Panc1 (cell line): Measurements from ENCODE around the gene GABPB1. TPM values are rescaled to one million over a fixed set of nuclear protein-coding genes. Genes with fewer than 3 reads are reported as not detected.

Experiments used
- ATAC-seq: fragments of 200-7000 bp; cut with Tn5 transposase; 2 replicates; pipeline ENCODE4 v1.9.1; 2020; ENCODE audit warnings: mild to moderate bottlenecking, moderate library complexity
- BruUV-seq: library from RNA; stranded (reverse); fragments of 400-500 nt; replicated peaks from 2 replicates; lab custom pipeline; 2021; lab: Mats Ljungman, UMichigan
- CTCF ChIA-PET: fragments of 300-600 bp; sonication (Branson Sonifier 250); formaldehyde crosslinking; loops from one replicate; lab custom pipeline; 2022; ENCODE audit warnings: antibody characterized with exemption; lab: Charles Lee
- POLR2A ChIA-PET: fragments of 300-600 bp; sonication (Branson Sonifier 250); formaldehyde crosslinking; loops from one replicate; lab custom pipeline; 2022; ENCODE audit warnings: antibody characterized with exemption; lab: Charles Lee
- DNase-seq: peaks from one replicate; pipeline ENCODE4 v3.0.0-alpha.2; 2010; ENCODE audit warnings: low read depth, low spot score
- H3K27ac ChIP-seq: 2 replicates; pipeline ENCODE4 v1.5.1; 2011; ENCODE audit warnings: mild to moderate bottlenecking, low read length, inconsistent platforms
- H3K27me3 ChIP-seq: fragments of 200-500 bp; sonication (Bioruptor generic); 2 replicates; pipeline ENCODE4 v1.6.0; 2014; ENCODE audit warnings: low read length, inconsistent platforms; ENCODE audit not compliant: control insufficient read depth, insufficient read depth
- H3K36me3 ChIP-seq: fragments of 200-500 bp; sonication (Bioruptor generic); 2 replicates; pipeline ENCODE4 v1.5.1; 2014; ENCODE audit warnings: inconsistent platforms, mild to moderate bottlenecking, low read length, moderate library complexity; ENCODE audit not compliant: control insufficient read depth, insufficient read depth
- H3K4me1 ChIP-seq: 2 replicates; pipeline ENCODE4 v1.5.1; 2011; ENCODE audit warnings: inconsistent platforms, mild to moderate bottlenecking, low read length, moderate library complexity; ENCODE audit not compliant: control insufficient read depth, insufficient read depth
- H3K4me3 ChIP-seq, 2 experiments: 2 replicates each; pipeline ENCODE4 v1.5.1; 2011 to 2012; ENCODE audit warnings: low read depth in 2 of 2, low read length in 2 of 2, mild to moderate bottlenecking in 2 of 2, inconsistent platforms in 1 of 2, moderate library complexity in 1 of 2
- H3K9me3 ChIP-seq: fragments of 200-500 bp; sonication (Bioruptor generic); 2 replicates; pipeline ENCODE4 v1.5.1; 2014; ENCODE audit warnings: low read depth, mild to moderate bottlenecking, inconsistent platforms, low read length, moderate library complexity; ENCODE audit not compliant: control insufficient read depth, insufficient read depth
- POLR2AphosphoS5 ChIP-seq: IDR thresholded peaks from 2 replicates; pipeline ENCODE4 v1.6.1; 2012; ENCODE audit warnings: mild to moderate bottlenecking, low read depth, low read length, moderate library complexity
- SIN3A ChIP-seq: IDR thresholded peaks from 2 replicates; pipeline ENCODE4 v1.6.1; 2012; ENCODE audit warnings: low read depth, mild to moderate bottlenecking, low read length, moderate library complexity, borderline replicate concordance; ENCODE audit not compliant: insufficient read depth
- TCF7L2 ChIP-seq: IDR thresholded peaks from 2 replicates; pipeline ENCODE4 v1.6.1; 2011; ENCODE audit warnings: mild to moderate bottlenecking, low read depth, low read length, inconsistent platforms
- in situ Hi-C: cut with HindIII; loops from 2 replicates; pipeline ENCODE4 v1.10.0; 2016; ENCODE audit warnings: low sequenced_read_pairs, low pct_unique_long_range_greater_than_20kb
- intact Hi-C: fragments of 100-400 bp; cut with micrococcal nuclease; formaldehyde crosslinking; loops from one replicate; pipeline ENCODE4 v1.10.0; 2022; ENCODE audit not compliant: unreplicated experiment
- total RNA-seq: library from RNA; stranded (reverse); gene quantifications from one replicate; pipeline ENCODE4 v1.2.1, GENCODE V29; 2021; ENCODE audit not compliant: unreplicated experiment
- TF ChIP-seq, protein P1 (sequence below), 2 experiments: IDR thresholded peaks; 2 replicates each; pipeline ENCODE4 v1.6.1; 2011 to 2012; ENCODE audit warnings: low read depth in 2 of 2, control low read depth in 1 of 2, low read length in 1 of 2, mild to moderate bottlenecking in 1 of 2, moderate library complexity in 1 of 2; ENCODE audit not compliant: insufficient read depth in 1 of 2
- TF ChIP-seq, protein P2 (sequence below): fragments of 450-650 bp; IDR thresholded peaks from 2 replicates; pipeline ENCODE4 v1.5.1; 2017; ENCODE audit warnings: mild to moderate bottlenecking

Gene GABPB1
- total RNA-seq, 1 experiment from 2014 or later = 20.0 TPM

GRCh38 chr15:50249704-50250103 lies 105.3 kb downstream of the GABPB1 start:
- Histone ChIP-seq H3K4me3 (no peak overlapping the region), H3K27ac (no peak overlapping the region), H3K27me3 (peaks cover 3% of the 10 kb centered on the region; the same call in 1 of the 2 replicates), H3K36me3 (no peaks in the 10 kb centered on the region), H3K9me3 (no peaks in the 10 kb centered on the region), H3K4me1 (no peaks in the 10 kb centered on the region)
- CTCF ChIA-PET = interaction anchor here (0.6 kb wide), 1 partner anchor 20 kb away, joined by 7 read pairs; no protein-coding TSS in a partner anchor
- ATAC-seq (no peak), DNase-seq (no peak)
- intact Hi-C loops = no loop called here
- BruUV-seq = no TSS peak
- in situ Hi-C loops = no loop called here
- no peak for TF ChIP-seq SIN3A
- no peak for TF ChIP-seq TCF7L2
- TF ChIP-seq, protein P1, sequence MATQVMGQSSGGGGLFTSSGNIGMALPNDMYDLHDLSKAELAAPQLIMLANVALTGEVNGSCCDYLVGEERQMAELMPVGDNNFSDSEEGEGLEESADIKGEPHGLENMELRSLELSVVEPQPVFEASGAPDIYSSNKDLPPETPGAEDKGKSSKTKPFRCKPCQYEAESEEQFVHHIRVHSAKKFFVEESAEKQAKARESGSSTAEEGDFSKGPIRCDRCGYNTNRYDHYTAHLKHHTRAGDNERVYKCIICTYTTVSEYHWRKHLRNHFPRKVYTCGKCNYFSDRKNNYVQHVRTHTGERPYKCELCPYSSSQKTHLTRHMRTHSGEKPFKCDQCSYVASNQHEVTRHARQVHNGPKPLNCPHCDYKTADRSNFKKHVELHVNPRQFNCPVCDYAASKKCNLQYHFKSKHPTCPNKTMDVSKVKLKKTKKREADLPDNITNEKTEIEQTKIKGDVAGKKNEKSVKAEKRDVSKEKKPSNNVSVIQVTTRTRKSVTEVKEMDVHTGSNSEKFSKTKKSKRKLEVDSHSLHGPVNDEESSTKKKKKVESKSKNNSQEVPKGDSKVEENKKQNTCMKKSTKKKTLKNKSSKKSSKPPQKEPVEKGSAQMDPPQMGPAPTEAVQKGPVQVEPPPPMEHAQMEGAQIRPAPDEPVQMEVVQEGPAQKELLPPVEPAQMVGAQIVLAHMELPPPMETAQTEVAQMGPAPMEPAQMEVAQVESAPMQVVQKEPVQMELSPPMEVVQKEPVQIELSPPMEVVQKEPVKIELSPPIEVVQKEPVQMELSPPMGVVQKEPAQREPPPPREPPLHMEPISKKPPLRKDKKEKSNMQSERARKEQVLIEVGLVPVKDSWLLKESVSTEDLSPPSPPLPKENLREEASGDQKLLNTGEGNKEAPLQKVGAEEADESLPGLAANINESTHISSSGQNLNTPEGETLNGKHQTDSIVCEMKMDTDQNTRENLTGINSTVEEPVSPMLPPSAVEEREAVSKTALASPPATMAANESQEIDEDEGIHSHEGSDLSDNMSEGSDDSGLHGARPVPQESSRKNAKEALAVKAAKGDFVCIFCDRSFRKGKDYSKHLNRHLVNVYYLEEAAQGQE (IDR thresholded peaks at IDR 0.05; ENCODE audit: insufficient read depth in 1 of 2, low read depth in 2 of 2, low read length in 1 of 2) = no peak
- TF ChIP-seq POLR2AphosphoS5 = no peak
- TF ChIP-seq, protein P2, sequence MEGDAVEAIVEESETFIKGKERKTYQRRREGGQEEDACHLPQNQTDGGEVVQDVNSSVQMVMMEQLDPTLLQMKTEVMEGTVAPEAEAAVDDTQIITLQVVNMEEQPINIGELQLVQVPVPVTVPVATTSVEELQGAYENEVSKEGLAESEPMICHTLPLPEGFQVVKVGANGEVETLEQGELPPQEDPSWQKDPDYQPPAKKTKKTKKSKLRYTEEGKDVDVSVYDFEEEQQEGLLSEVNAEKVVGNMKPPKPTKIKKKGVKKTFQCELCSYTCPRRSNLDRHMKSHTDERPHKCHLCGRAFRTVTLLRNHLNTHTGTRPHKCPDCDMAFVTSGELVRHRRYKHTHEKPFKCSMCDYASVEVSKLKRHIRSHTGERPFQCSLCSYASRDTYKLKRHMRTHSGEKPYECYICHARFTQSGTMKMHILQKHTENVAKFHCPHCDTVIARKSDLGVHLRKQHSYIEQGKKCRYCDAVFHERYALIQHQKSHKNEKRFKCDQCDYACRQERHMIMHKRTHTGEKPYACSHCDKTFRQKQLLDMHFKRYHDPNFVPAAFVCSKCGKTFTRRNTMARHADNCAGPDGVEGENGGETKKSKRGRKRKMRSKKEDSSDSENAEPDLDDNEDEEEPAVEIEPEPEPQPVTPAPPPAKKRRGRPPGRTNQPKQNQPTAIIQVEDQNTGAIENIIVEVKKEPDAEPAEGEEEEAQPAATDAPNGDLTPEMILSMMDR = no peak
- POLR2A ChIA-PET = no interaction called here

DNA sequence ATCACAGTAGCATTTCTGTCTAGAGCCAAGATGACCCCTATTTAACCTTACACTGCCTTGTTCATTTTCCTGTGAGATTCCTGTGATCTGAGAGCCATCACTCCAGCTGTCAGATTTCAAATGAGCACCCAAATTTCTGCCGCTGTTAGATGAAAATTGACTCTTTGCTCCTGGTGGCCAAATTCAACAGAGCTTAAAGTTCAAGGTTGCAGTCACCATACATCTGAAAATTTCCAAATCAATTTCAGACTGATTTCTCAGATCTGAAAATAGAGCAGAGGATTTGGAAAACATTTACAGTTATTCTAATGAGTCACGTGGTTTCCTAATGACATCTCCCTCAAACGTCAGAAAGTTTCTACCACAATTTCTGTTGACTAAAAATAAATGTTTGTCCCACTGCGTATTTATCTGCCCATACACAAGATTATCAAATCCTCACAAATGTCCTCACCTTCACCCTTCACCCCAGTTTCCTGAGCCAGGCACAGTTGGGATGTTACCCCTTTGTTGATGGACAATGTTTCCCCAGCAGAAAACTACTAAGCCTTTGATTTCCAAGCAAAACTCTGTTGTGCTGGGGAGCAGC lies 105.9 kb downstream of the GABPB1 start:
- no peaks in the 10 kb centered on the region for H3K4me1 ChIP-seq
- H3K27me3 ChIP-seq = peaks cover under 1% of the 10 kb centered on the region; the same call in 1 of the 2 replicates
- ChIA-PET POLR2A (no interaction called here), CTCF (interaction anchor here (0.6 kb wide), 1 partner anchor 568 kb away, joined by 7 read pairs; no protein-coding TSS in a partner anchor)
- intact Hi-C loops = no loop called here
- ATAC-seq (no peak), DNase-seq (no peak)
- no peak overlapping the region for H3K4me3 ChIP-seq
- TF ChIP-seq POLR2AphosphoS5 (no peak), TCF7L2 (no peak), SIN3A (no peak)
- TF ChIP-seq, protein P2 = no peak
- TF ChIP-seq, protein P1 (IDR thresholded peaks at IDR 0.05; ENCODE audit: insufficient read depth in 1 of 2, low read depth in 2 of 2, low read length in 1 of 2) = no peak
- no peak overlapping the region for H3K27ac ChIP-seq
- H3K9me3 ChIP-seq = no peaks in the 10 kb centered on the region
- no peaks in the 10 kb centered on the region for H3K36me3 ChIP-seq
- in situ Hi-C loops = no loop called here
- no TSS peak for BruUV-seq
